ENCODE measurements around the gene ZKSCAN5. TPM values are rescaled to one million over a fixed set of nuclear protein-coding genes. Genes with fewer than 3 reads are reported as not detected.

ZKSCAN5 gene
- total RNA-seq: 10 to 100 TPM in 1 of 4 donors, 1 to 10 TPM in 3; 3.1 to 15.5 (median 9.2) TPM

DNA sequence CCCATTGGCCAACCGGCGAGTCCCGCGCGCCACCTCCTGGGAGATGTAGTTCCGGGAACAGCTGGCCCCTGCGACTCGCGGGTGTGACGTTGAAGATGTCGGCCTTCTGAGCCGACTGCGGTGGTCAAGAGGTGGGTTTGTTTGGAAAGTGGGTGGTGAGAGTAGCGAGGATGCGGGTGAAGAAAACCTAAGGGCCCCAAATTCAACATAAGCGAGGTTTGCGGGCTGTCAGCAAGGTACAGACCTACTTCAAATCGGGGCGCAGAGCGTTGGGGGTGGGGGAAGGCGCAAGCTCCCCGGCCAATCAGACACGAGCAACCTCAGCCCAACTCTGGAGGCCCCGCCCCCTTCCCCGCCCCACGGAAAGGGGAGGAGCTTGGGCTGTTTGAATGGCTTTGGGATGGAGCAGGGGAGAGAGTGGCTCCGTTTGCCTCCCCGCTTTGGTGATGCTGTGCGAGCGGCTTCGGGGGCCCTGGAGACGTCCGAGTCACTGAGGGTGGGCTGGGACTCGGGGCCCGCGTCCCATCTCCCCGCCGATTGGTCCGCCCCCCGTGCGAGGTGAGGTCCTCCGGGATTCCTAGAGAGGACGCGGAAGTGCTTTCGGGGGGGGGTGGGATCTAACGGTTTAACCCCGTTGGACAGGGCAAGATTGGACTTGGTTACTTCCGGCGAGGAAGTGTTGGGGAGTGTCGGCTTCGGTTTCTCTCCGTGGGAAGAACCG lies at the start of gene ZKSCAN5:
Gene ZKSCAN5 (plus strand): TSS at position 60 of the 721 bp plus-strand sequence. CDS start 1,383 bp downstream, outside the sequence.
- peak; percentile 97 to 98 for DNase-seq
- Histone ChIP-seq H3K36me3 (no peaks in the 10 kb centered on the region), H3K4me1 (peaks cover 6 to 17% of the 10 kb centered on the region in 2 donors), H3K27me3 (no peaks in the 10 kb centered on the region), H3K27ac (peak within 1 kb of the TSS; percentile 93 to 96), H3K9me3 (no peaks in the 10 kb centered on the region), H3K4me3 (peak within 1 kb of the TSS; percentile 53 to 98)
- TF ChIP-seq POLR2A (IDR thresholded peaks at IDR 0.05): no peak
- TF ChIP-seq, protein P1, sequence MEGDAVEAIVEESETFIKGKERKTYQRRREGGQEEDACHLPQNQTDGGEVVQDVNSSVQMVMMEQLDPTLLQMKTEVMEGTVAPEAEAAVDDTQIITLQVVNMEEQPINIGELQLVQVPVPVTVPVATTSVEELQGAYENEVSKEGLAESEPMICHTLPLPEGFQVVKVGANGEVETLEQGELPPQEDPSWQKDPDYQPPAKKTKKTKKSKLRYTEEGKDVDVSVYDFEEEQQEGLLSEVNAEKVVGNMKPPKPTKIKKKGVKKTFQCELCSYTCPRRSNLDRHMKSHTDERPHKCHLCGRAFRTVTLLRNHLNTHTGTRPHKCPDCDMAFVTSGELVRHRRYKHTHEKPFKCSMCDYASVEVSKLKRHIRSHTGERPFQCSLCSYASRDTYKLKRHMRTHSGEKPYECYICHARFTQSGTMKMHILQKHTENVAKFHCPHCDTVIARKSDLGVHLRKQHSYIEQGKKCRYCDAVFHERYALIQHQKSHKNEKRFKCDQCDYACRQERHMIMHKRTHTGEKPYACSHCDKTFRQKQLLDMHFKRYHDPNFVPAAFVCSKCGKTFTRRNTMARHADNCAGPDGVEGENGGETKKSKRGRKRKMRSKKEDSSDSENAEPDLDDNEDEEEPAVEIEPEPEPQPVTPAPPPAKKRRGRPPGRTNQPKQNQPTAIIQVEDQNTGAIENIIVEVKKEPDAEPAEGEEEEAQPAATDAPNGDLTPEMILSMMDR (IDR thresholded peaks at IDR 0.05): no peak
- intact Hi-C loops (cut with DNase I; ENCODE audit: low total_unique reads): loop anchor here (5.0 kb wide), 1 partner anchor 48 kb away; the partner anchor contains the start of gene FAM200A

DNA sequence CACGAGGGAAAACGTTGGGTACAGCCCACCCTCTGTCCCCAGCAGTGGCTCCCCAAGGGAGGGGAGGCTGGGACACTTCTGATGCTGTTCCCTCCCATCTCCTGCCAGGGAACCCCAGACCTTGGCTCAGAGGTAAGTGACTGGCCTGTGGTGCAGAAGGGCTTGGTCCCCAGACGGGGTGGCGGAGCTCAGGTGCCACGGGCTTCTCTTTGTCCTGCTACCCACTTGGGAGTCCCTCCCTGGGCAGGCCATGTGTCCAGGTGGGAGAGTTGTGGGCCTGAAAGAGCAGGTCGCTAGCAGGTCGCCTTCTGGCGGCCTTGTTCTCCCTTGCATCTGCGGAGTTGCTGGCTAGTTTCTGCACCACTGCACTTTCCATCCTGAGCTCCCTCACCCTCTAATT lies 48.6 kb upstream of the ZKSCAN5 start:
- no peak for TF ChIP-seq POLR2A (IDR thresholded peaks at IDR 0.05)
- TF ChIP-seq, protein P1 (IDR thresholded peaks at IDR 0.05): no peak
- intact Hi-C loops (cut with DNase I; ENCODE audit: low total_unique reads): no loop called here
- Histone ChIP-seq H3K27ac (no peak overlapping the region), H3K9me3 (no peaks in the 10 kb centered on the region), H3K27me3 (no peaks in the 10 kb centered on the region), H3K4me3 (no peak overlapping the region), H3K36me3 (no peaks in the 10 kb centered on the region), H3K4me1 (no peaks in the 10 kb centered on the region)
- no peak for DNase-seq

DNA sequence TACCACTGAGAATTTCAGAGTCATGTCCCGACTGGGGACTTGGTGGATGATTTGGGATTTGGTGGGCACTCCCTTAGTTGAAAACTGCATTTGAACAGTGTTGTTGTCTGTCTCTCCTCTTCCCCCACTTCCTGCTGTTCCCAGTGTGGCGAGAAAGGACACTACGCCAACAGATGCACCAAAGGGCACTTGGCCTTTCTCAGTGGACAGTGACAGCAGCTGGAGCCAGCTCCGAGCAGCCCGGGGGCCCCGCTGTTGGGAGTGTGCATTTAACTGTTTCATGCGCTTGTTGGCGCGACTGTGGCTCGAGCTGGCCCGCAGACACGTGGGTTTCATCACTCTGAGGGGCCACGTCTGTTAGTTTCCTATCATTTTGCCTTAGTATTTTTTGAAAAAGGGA lies 48.2 kb upstream of the ZKSCAN5 start:
- Histone ChIP-seq H3K27me3 (no peaks in the 10 kb centered on the region), H3K4me1 (no peaks in the 10 kb centered on the region), H3K4me3 (no peak overlapping the region), H3K27ac (no peak overlapping the region), H3K36me3 (no peaks in the 10 kb centered on the region), H3K9me3 (no peaks in the 10 kb centered on the region)
- no peak for DNase-seq
- intact Hi-C loops (cut with DNase I; ENCODE audit: low total_unique reads): no loop called here
- no peak for TF ChIP-seq POLR2A (IDR thresholded peaks at IDR 0.05)
- TF ChIP-seq, protein P1 (IDR thresholded peaks at IDR 0.05): no peak

DNA sequence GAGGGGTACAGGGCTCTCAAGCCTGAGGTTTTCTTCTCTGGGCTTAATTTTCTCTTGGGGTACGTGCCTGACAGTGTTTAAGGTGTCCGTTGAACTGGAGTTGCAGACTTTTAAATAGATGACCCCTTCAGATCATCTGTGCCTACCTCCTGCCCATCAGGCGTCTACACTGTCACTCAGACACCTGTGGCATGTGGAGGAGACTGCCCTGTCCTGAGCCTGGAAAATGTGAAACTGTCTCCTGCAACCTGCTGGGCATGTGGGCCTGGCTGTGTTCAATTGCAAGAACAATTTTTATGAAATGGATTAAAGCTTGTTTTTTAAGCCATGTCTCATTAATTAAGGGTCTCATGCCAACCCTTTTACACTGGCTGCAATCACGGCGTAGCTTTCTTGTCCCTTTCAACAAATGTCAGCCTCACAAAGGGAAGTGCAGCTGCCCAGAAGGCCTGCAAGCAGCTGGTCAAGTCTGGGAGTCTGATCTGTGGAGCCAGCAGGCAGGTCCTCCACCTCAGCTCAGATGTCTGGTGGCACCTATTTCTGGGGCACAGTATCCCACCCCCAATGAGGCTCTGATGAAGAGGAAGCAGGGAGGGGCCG lies 47.3 kb upstream of the ZKSCAN5 start:
- Histone ChIP-seq H3K9me3 (no peaks in the 10 kb centered on the region), H3K27ac (no peak overlapping the region), H3K36me3 (no peaks in the 10 kb centered on the region), H3K4me1 (no peaks in the 10 kb centered on the region), H3K4me3 (no peak overlapping the region), H3K27me3 (no peaks in the 10 kb centered on the region)
- intact Hi-C loops (cut with DNase I; ENCODE audit: low total_unique reads): no loop called here
- no peak for DNase-seq
- TF ChIP-seq POLR2A (IDR thresholded peaks at IDR 0.05): no peak
- TF ChIP-seq, protein P1 (IDR thresholded peaks at IDR 0.05): no peak

All from uterus (tissue), 4 donors.